HTR-8/SVneo (cell line): ENCODE measurements around the gene KRT26.
A peak's percentile ranks its signal among the peaks of the same experiment; 100 is the strongest.
"Not testable (repeated sequence)": the region's sequence is repeated elsewhere in the genome, so short reads cannot be mapped to it uniquely, and the experiment has no call there.

Experiments
- DNase-seq: peaks from one replicate; pipeline ENCODE4 v3.0.0; 2011; ENCODE audit warnings: low spot score, mixed read lengths; ENCODE audit not compliant: insufficient read length
- FAIRE-seq: peaks from 2 replicates; lab custom pipeline; 2011; peaks lifted over from hg19 to GRCh38; lab: Jason Lieb, UNC

Gene KRT26, protein sequence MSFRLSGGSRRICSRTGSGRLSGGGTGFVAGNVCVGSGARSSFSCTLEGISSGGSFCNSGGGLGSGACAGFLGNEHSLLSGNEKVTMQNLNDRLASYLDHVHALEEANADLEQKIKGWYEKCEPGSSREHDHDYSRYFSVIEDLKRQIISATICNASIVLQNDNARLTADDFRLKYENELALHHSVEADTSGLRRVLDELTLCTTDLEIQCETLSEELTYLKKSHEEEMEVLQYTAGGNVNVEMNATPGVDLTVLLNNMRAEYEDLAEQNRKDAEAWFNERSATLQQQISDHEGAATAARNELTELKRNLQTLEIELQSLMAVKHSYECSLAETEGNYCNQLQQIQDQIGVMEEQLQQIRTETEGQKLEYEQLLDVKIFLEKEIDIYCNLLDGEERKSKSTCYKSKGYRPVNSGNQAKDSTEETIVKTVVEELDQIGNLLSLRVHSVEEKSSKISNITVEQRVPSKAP

DNA sequence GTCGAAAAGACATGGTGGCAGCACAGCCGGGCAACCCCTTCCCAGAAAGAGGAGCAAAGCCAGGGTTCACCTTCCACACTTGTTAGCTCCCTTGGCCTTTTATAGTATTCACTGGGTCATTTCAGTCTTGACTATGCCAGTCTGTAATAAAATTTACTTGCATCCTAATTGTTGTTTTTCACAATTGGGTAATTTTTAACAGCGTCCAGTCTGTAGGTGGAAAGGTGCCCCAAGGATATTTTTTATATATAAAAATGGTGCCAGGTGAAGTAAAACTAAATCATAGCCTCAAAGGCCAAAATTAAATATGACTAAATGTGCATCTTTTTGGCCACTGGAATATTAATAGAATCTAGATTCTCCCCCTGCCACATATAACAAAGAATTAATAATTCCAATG is at the start of gene KRT26:
Gene KRT26, minus strand, starts transcription at position 101 of the 400 bp plus-strand sequence. Its CDS starts 88 bp downstream, at position 13.
- FAIRE-seq (no peak), DNase-seq (no peak)

DNA sequence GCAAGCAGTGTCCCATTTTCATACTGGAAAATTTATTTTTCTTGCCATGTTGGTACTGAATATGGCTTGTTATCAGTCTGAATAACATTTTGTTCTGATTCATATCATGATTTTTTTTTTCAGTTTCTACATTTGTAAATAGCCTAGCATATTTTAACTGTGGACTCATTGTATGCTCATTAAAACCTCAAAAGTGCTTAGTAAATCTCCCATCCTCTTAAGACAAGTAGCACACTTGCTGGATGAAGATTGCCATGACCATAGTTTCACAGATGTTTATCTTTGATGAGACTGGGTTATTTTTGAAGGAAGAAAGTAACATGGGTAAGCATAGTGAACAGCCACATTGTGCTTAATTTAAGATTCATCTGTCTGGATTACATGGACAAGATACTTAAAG is 49.5 kb upstream of the KRT26 start:
- DNase-seq, result no peak
- FAIRE-seq, result no peak

DNA sequence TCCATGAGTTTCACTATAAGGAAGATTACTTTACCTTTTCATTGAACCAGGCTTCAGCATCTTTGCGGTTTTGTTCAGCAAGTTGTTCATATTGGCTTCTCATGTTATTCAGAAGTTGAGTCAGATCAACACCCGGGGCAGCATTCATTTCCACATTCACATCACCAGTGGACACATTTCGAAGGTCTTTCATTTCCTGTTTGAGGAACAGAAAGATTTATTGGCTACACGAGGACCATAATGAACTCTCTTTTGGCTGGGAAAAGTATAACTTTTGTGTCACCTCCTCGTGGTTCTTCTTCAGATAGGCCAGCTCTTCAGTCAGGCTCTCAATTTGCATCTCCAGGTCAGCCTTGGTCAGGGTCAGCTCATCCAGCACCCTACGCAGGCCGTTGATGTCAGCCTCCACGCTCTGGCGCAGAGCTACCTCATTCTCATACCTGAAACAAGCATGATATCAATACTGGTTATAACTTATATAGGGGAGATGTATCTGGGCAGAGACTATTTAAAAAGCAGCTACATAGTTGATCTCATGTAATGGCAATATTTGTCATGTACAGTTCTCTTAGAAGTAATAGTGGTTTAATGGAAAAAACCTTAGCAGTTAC is 48.3 kb upstream of the KRT26 start:
- FAIRE-seq, result no peak
- DNase-seq, result no peak

DNA sequence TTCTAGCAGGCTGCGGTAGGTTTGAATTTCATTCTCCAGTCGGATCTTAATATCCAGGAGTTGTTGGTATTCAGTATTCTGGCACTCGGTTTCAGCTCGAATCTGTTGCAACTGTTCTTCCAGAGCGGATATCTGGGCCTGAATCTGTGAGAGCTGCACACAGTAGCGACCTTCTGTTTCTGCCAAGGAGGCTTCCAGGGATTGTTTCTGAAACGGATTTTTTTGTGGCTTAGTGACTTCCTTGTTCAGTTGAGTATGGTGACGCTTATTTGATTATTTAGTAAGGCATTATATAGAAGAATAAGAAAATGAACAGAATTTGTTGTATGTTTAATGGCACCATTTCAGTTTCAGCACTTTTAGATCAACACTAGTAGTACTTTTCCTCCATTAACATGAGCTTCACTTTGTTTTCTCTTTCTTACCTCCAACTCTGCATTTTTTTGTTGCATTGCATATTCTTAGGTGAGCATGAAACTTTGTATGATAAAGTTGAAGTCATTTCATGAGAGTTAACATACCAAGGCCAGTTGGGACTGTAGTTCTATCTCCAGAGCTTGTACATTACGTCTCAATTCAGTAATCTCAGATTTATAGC is 47.6 kb upstream of the KRT26 start:
- DNase-seq, result no peak
- no peak for FAIRE-seq

DNA sequence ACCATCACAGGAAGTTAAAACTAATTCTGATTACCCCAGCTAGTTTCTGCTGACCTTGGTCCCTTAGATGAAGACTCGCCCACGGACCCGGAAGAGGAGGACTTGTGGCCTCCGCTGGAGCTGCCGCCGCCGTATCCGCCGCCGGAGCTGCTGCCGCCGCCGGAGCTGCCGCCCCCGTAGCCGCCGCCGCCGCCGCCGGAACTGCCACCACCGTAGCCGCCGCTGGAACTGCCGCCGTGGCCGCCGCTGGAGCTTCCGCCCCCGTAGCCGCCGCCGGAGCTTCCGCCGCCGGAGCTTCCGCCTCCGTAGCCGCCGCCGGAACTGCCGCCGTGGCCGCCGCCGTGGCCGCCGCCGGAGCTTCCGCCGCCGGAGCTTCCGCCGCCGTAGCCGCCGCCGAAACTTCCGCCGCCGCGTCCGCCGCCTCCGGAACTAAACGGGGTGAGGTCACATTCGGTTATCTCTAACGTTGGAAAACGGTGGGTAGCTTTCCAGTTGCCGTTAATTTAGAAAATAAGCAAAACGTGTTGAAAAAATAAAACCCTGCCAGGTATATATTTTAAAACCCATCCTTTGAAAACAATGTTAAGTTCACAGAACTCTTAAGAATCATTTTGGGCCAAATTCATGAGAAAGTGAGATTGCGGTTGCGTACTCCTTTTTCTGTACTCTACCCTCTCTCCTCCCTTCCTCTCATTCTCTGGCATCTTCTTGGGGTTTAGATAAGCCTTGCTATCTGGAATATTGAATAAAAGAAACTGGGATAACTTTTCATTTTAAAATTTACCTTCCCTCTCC is 46.9 kb upstream of the KRT26 start:
- FAIRE-seq (peak; percentile 33), DNase-seq (peak; percentile 55)

DNA sequence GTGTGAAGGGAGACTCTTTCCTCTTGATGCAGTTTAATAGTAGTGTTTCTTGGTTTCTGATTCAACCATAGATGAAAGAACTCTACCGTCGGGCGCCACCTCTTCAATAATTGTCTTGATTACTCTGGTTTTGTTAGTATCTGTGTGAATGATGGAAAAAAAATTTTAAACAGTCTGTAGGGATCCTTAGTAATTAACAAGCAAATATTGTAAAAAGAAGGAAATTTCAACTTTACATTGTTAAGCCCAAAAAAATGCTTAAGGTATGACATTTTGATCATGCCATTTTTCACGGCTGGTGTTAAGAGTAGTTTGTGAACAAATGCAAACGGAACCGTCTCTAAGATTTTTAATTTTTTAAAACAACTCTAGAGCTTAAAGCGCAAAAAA is 46.3 kb upstream of the KRT26 start:
- DNase-seq (no peak), FAIRE-seq (no peak)

DNA sequence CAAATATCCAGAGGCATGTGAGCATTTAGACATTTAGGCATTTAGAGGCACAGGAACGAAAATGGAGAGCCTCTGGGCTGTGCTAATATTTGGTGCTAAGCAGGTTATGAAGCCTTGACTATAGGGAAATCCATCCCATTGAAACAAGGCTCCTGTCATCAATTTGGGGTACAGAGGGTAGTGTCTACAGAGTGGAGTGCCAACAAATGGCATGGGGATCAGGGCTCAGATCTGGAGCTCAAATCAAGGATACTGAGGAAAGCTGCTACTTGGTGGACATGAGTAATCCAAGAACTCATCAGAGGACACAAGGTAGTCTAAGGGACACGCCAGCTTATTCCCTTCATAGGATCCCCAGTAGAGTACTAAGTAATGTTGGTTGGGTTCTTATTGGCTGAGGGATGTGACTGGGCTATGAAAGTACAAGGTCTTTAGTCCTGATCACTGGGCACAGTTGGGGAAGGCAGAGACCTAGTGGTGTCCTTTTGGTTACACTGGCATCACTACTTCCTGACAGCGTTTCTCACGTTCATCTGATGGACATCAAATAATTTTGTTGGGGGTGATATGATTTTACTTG is 45.2 kb upstream of the KRT26 start:
- FAIRE-seq, result no peak
- DNase-seq, result no peak

DNA sequence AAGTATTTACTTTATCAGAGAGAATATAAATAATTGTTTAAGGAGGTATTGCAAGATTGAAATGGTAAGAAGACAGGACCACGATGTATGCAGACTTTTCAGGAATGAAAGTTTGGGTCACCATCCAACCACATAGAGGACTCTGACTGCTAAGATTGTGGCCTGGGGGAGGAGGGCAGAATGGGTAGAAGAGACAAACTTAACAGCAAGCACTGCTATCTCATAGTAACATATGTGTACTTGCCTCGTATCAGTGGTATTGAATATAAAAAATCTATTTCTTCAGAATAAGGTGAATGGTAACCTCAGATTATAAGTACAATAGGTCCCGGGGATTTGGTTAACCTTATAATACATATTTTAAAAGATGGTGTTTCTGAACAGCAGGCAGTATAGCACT is 44.6 kb upstream of the KRT26 start:
- DNase-seq, result no peak

DNA sequence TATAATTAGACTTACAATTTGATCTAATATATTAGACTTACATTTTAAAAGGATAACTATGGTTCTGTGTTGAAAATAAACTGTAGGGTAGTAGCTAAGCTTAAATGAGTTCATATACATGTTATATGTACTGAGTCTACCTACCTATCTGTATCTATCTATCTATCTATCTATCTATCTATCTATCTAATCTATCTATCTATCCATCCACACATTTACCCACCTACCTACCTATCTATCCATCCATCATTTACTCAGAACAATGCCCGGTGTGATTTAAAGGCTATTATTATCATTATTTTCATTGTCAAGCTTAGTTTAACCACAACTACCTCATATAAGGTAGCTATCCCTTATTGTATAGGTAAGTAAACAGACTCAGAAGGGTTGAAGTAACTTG is 43.4 kb upstream of the KRT26 start:
- no peak for DNase-seq
- FAIRE-seq, result no peak

More for the DNA sequence above, 44.6 kb upstream of the KRT26 start:
- FAIRE-seq, result no peak

DNA sequence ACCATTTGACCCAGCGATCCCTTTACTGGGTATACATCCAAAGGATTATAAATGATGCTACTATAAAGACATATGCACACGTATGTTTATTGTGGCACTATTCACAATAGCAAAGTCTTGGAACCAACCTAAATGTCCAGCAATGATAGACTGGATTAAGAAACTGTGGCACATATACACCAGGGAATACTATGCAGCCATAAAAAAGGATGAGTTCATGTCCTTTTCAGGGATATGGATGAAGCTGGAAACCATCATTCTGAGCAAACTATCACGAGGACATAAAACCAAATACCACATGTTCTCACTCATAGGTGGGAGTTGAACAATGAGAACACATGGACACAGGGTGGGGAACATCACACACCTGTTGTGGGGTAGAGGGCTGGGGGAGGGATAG is 42.7 kb upstream of the KRT26 start:
- not testable (repeated sequence) for DNase-seq, FAIRE-seq

DNA sequence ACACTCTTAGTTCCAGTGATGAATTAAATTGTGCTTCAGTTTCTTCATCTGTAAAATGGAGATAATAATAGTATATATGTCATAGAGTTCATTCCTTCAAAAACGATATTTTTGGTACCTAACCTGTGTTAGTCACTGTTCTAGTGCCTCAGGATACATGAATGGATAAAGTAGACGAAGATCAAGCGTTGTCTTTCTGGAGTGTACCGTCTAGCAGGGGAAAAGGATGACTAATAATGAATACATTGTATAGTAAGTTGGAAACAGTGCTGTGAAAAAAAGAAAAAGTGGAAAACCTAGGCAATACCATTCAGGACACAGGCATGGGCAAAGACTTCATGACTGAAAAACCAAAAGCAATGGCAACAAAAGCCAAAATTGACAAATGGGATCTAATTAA is 41.8 kb upstream of the KRT26 start:
- no peak for FAIRE-seq
- no peak for DNase-seq

DNA sequence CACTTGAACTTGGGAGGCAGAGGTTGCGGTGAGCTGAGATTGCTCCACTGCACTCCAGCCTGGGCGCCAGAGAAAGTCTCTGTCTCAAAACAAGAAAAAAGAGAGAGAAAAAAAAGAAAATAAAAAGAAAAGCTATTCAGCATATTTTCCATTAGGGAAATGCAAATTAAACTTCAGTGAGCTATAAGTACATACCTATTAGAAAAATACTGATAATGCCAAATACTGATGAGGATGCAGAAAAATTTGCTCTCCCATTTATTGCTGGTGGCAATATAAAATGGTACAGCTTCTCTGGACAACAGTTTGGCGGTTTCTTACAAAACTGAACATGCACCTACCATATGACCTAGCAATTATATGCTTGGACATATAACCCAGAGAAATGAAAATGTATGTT is 40.6 kb upstream of the KRT26 start:
- FAIRE-seq (no peak), DNase-seq (no peak)

DNA sequence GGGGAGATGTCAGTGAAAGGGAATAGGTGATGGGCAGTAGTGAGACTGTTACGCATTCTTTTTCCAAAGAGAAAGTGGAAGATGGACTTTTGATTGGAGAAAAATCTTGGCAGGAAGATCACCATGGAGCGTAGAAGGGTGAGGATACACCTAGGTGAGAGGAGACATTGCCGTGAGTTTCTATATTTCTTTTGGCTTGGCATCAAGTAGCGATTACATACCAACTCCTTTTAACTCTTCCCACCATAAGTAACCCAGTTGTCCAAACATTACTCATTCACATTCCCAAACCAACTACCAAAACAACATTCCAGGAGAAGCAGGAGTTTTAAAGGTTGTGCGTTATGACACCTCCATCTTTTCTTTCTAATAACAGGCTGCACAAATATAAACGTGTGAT is 38.5 kb upstream of the KRT26 start:
- DNase-seq (no peak), FAIRE-seq (no peak)

DNA sequence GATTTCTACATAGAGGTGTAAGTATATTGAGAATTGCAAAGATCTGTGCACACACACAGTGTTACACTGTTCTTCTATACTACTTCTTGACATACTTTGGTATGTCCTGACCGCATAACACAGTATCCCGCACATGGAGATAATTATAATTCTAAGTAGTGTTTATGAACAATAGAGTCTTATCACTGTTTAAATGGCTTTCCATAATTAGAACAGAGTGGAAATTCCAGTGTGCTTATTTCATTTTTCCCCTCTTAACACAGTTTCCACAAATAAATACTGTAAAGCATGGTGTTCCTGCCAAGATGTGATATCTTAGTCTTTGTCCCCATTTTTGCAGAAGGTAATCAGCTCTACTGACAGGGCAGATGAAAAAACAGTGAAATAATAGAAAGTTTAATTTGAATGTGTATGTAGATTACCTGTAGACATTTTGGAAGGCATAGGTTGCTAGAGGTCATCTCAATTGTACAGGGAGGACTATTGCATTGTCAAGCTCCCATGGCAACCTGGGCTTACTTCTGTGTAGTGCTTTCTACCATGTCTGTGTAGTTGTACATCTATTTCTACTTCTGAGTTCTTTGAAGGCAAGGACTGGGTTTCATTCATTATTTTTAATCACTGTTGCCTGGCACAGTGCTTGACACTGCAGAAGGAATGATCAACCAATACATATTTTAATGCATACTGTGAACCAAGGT is 37.9 kb upstream of the KRT26 start:
- FAIRE-seq, result peak; percentile 4

DNA sequence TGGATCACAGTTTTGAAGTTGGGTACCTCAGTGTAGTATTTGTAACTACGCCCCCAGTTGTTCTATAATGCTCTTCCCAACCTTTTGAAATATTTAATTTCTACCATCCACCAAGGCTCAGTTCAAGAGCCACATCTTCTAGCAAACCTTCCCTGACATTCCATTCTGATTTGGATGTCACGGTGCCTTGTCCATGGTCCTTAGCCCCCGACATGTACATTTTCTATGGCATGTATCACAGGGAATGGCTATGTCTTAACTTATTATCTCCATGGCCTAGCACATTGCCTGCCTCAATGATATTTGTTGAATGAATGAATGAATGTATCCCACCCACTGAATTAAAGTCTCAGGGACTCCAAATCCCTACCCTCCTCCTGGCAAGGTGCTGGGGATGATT is 34.1 kb upstream of the KRT26 start:
- FAIRE-seq (no peak), DNase-seq (no peak)

More for the DNA sequence above, 37.9 kb upstream of the KRT26 start:
- DNase-seq, result no peak

DNA sequence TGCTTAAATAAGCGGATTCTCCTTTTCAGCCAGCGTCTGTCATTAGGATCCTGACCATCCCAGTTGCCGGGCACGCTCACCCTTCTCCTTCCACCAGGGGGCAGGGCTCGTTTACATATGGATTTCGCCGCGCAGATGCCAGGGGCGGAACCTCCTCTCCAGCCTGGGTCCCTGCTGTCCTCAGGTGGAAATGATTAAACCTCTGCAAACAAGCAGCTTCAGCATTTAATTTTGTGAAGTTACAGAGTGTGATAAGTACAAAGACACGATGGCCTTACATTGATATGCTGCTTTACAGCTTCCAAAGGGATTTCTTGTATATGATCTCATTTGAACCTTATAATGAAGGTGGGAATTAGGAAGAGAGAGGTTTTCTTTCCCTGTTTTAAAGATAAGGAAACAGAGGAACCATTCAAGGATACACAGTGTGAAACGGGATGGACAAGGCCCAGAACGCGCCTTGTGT is 31.6 kb upstream of the KRT26 start:
- peak; percentile 86 for DNase-seq
- FAIRE-seq, result peak; percentile 84

DNA sequence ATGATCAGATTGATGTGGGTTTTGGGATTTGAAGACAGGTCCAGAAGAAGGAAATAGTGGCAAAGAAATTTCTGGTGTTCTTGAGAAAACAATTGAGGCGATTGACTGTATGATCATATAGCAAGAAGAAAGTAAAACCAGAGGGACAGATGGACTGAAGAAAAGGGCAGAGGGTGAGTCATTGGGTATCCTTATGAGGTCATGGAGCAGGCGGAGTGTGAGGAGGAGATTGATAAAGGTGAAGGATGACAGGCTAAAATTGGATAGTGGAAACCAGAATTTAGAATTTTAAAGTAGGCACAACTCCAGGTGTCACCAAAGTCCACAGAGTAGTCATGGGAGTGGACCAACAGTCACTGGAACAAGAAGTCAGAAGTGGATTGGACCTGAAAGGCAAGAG is 29.2 kb upstream of the KRT26 start:
- DNase-seq, result no peak
- FAIRE-seq, result no peak

DNA sequence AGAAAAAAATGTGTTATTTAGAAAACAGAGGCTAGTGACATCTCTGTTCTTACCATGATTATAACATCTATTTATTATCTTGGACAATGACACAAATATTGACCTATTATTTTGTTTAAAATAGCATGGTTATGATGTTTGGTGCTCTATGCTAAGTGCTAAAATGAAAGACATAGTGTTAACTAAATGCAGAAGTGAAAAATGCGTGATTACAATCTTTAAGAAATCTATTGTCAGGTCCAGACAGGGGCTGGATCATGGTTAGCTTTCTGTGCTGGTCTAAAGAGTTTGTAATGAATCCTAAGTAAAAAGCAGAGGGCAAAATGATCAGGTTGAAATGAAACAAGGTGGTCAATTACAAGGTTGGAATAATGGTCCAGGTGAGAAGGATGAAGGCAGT is 28.4 kb upstream of the KRT26 start:
- FAIRE-seq (no peak), DNase-seq (no peak)

DNA sequence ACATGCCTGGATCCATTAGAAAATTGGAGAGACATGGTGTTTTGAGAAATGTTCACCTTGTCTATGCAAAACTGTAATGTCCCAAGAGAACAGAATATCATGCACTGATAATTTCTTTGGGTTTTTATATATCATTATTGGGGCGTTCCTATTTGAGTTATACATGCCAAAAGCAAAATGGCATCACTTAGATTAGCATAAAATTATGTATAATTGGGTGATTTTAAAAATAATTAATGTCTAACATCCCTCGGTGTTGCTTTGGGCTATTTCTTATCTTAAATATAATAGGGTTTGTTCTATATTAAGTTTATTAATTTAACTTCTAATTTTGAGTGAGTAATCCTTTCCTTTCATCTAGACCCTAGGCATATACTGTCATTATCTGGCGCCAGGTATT is 27.9 kb upstream of the KRT26 start, which contains the start of gene KRT28:
Gene KRT28, minus strand, starts transcription at position 101 of the 400 bp plus-strand sequence. Its CDS starts 66 bp downstream, at position 35.
- DNase-seq (no peak), FAIRE-seq (no peak)
